Measurements from ENCODE around the gene SH3RF1.

DNA sequence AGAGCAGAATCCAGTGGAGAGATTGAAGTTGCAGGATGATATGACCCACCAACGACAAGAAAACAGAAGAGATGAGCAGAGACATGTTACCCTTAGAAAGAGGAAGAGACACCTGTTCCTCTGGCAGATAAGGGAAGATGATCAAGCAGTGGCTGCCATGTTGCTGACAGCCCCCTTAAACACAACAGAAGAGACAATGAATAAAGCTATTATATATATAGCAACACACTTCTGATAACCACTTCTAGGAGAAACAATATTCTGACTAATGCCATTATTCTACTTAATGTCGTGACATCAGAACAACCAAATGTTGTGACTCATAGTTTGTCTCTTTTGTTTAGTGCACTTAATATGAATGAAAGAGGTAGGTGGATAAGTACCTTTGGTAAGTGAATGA is 44.9 kb downstream of the SH3RF1 start:
- no peak for TF ChIP-seq GATA2 (IDR thresholded peaks at IDR 0.05; ENCODE audit: low read depth, low read length)
- TF ChIP-seq GATA3 (IDR thresholded peaks at IDR 0.05; ENCODE audit: low read depth, low read length): no peak
